DND-41 (cell line): Measurements from ENCODE around the gene LRRN2.

Source experiments
- ATAC-seq: fragments of 200-7000 bp; cut with Tn5 transposase; 3 replicates; pipeline ENCODE4 v1.9.1; 2021; ENCODE audit warnings: low read depth; ENCODE audit not compliant: insufficient read depth
- DNase-seq: peaks from one replicate; pipeline ENCODE4 v3.0.0-alpha.2; 2020
- H2AFZ ChIP-seq: 2 replicates; pipeline ENCODE4 v1.6.0; 2012; ENCODE audit warnings: low read depth, low read length
- H3K27ac ChIP-seq: 2 replicates; pipeline ENCODE4 v1.5.1; 2012; ENCODE audit warnings: low read length, inconsistent platforms
- H3K27me3 ChIP-seq: fragments of 200-600 bp; sonication (generic); 2 replicates; pipeline ENCODE4 v1.6.0; 2012; ENCODE audit warnings: low read length, mild to moderate bottlenecking, inconsistent platforms; ENCODE audit not compliant: insufficient read depth, poor library complexity
- H3K36me3 ChIP-seq: 2 replicates; pipeline ENCODE4 v1.5.1; 2012; ENCODE audit warnings: low read length, inconsistent platforms; ENCODE audit not compliant: insufficient read depth
- H3K4me1 ChIP-seq: 2 replicates; pipeline ENCODE4 v1.5.1; 2012; ENCODE audit warnings: mild to moderate bottlenecking, low read length; ENCODE audit not compliant: insufficient read depth
- H3K4me2 ChIP-seq: 2 replicates; pipeline ENCODE4 v1.6.0; 2012; ENCODE audit warnings: mild to moderate bottlenecking, moderate library complexity, low read length, inconsistent platforms; ENCODE audit not compliant: insufficient read depth
- H3K4me3 ChIP-seq, 2 experiments: fragments of 200-600 bp in 1 of 2; shearing (Covaris generic) in 1 of 2; 2 replicates each; pipeline ENCODE4 v1.5.1; 2012 to 2016; ENCODE audit warnings: inconsistent platforms in 2 of 2, low read length in 2 of 2, mild to moderate bottlenecking in 2 of 2, low read depth in 1 of 2, moderate library complexity in 1 of 2
- H3K79me2 ChIP-seq: 2 replicates; pipeline ENCODE4 v1.6.0; 2012; ENCODE audit warnings: low read length, inconsistent platforms; ENCODE audit not compliant: insufficient read depth
- H3K9ac ChIP-seq: 2 replicates; pipeline ENCODE4 v1.6.0; 2012; ENCODE audit warnings: low read depth, mild to moderate bottlenecking, inconsistent platforms, low read length, moderate library complexity
- H3K9me3 ChIP-seq: 2 replicates; pipeline ENCODE4 v1.5.1; 2012; ENCODE audit warnings: low read length, moderate library complexity, mild to moderate bottlenecking, inconsistent platforms; ENCODE audit not compliant: insufficient read depth, severe bottlenecking
- H4K20me1 ChIP-seq: 2 replicates; pipeline ENCODE4 v1.6.0; 2012; ENCODE audit warnings: low read length; ENCODE audit not compliant: insufficient read depth
- EZH2 ChIP-seq: IDR thresholded peaks from 3 replicates; pipeline ENCODE4 v1.6.1; 2012; ENCODE audit warnings: borderline replicate concordance, low read depth, mild to moderate bottlenecking, moderate library complexity, low read length, inconsistent platforms; ENCODE audit not compliant: severe bottlenecking
- TF ChIP-seq, protein P1 (sequence below): IDR thresholded peaks from 2 replicates; pipeline ENCODE4 v1.5.1; 2012; ENCODE audit warnings: borderline replicate concordance, low read length, moderate library complexity, mild to moderate bottlenecking; ENCODE audit not compliant: poor library complexity, severe bottlenecking; ENCODE audit errors: extremely low read depth

Gene LRRN2

DNA sequence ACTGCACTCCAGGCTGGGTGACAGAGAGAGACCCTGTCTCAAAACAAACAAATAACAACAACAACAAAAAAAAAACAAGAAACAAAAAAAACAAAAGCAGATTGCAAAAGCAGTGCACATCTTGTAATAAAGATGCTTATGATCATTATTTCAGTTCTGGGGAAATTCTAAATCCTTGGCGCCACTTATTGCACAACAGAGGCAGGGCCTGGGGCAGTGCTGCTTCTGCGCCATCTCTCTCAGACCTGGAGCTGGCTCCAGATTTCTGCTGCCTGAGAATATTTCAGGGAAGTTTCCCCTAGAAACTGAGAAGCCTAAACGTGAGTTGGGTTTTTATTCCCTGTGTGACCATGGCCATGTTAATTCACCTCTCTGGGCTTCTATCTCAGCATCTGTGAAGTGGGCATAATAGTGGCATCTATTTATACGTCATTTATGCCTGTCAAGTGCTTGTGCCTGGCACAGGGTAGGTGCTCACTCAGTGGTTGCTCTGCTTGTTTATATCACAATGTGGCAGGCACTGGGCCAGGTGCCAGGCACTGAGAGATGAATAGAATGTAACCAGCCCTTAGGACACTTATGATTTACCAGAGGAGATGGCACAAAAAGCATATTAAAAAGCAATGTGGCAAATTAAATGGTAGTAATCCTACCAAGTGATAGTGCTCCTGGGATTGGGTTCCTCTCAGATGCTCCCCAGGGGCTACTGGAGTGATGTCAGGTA, 101.5 kb downstream of the LRRN2 start:
- Histone ChIP-seq H3K9ac (no peak overlapping the region), H3K27me3 (no peaks in the 10 kb centered on the region), H3K9me3 (no peaks in the 10 kb centered on the region), H3K4me1 (peaks cover 4% of the 10 kb centered on the region), H2AFZ (no peak overlapping the region), H3K4me2 (no peak overlapping the region), H4K20me1 (no peaks in the 10 kb centered on the region), H3K4me3 (no peak overlapping the region), H3K36me3 (no peaks in the 10 kb centered on the region), H3K27ac (no peak overlapping the region), H3K79me2 (no peaks in the 10 kb centered on the region)
- ATAC-seq: no peak
- DNase-seq: no peak
- TF ChIP-seq, protein P1, sequence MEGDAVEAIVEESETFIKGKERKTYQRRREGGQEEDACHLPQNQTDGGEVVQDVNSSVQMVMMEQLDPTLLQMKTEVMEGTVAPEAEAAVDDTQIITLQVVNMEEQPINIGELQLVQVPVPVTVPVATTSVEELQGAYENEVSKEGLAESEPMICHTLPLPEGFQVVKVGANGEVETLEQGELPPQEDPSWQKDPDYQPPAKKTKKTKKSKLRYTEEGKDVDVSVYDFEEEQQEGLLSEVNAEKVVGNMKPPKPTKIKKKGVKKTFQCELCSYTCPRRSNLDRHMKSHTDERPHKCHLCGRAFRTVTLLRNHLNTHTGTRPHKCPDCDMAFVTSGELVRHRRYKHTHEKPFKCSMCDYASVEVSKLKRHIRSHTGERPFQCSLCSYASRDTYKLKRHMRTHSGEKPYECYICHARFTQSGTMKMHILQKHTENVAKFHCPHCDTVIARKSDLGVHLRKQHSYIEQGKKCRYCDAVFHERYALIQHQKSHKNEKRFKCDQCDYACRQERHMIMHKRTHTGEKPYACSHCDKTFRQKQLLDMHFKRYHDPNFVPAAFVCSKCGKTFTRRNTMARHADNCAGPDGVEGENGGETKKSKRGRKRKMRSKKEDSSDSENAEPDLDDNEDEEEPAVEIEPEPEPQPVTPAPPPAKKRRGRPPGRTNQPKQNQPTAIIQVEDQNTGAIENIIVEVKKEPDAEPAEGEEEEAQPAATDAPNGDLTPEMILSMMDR: no peak
- TF ChIP-seq EZH2: no peak

DNA sequence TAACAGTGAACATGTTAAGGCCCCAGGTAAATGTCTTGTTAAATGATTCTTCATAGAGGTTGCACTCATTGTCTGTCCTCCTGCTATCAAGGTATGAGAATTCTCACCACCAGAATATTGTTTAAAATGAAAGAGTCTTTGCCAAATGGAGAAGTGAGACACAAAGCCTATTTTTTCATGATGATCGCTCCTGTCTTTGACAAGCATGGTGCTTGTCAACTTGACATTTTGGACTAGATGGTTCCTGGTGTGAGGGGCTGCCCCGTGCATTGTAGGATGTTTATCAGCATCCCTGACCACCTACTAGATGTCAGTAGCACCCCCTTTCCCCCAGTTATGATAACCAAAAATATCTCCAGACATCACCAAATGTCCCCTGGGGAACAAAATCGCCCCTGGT, 103.8 kb downstream of the LRRN2 start:
- no peaks in the 10 kb centered on the region for H3K9me3 ChIP-seq
- H3K9ac ChIP-seq: no peak overlapping the region
- H3K4me2 ChIP-seq: no peak overlapping the region
- H2AFZ ChIP-seq: no peak overlapping the region
- H3K4me3 ChIP-seq: no peak overlapping the region
- H3K36me3 ChIP-seq: no peaks in the 10 kb centered on the region
- no peak overlapping the region for H3K27ac ChIP-seq
- no peaks in the 10 kb centered on the region for H3K27me3 ChIP-seq
- TF ChIP-seq EZH2: no peak
- TF ChIP-seq, protein P1: no peak
- no peak for DNase-seq
- H3K4me1 ChIP-seq: peaks cover 18% of the 10 kb centered on the region
- no peak for ATAC-seq
- no peaks in the 10 kb centered on the region for H3K79me2 ChIP-seq
- no peaks in the 10 kb centered on the region for H4K20me1 ChIP-seq

DNA sequence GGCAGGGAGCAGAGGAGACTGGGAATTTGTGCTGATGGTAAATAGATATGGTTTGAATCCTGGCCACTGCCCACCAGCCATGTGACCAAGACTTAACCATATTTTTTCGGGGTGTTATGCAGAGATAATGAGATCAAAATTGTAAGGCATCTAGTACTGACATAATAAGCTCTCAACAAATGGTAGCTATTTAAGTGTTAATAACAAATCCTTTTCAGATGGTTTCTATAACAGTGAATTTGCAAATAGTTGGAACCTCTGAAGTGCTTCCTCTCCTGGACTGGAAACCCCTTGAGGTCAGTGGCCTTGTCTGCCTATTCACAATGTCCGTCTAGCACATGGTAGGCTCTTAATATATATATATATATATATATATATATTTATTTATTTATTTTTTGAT, 104.7 kb downstream of the LRRN2 start:
- H3K9me3 ChIP-seq: no peaks in the 10 kb centered on the region
- no peak overlapping the region for H3K4me3 ChIP-seq
- DNase-seq (no peak), ATAC-seq (no peak)
- no peak overlapping the region for H3K9ac ChIP-seq
- no peaks in the 10 kb centered on the region for H3K27me3 ChIP-seq
- no peaks in the 10 kb centered on the region for H4K20me1 ChIP-seq
- H3K36me3 ChIP-seq: no peaks in the 10 kb centered on the region
- H3K4me2 ChIP-seq: no peak overlapping the region
- no peak overlapping the region for H3K27ac ChIP-seq
- peaks cover 18% of the 10 kb centered on the region for H3K4me1 ChIP-seq
- no peak for TF ChIP-seq EZH2
- TF ChIP-seq, protein P1: no peak
- H2AFZ ChIP-seq: no peak overlapping the region
- H3K79me2 ChIP-seq: no peaks in the 10 kb centered on the region
